GM19467 (cell line): ENCODE data around the gene LPCAT1.
"Not testable (repeated sequence)": the region's sequence is repeated elsewhere in the genome, so short reads cannot be mapped to it uniquely, and the experiment has no call there.

Experiments
- ATAC-seq: cut with Tn5 transposase; IDR thresholded peaks from one replicate; pipeline ENCODE4 v1.9.1; 2021; ENCODE audit warnings: mild to moderate bottlenecking, moderate library complexity; ENCODE audit not compliant: unreplicated experiment

The LPCAT1 gene

GRCh38 chr5:1431021-1431811 lies 92.5 kb downstream of the LPCAT1 start:
- no peak for ATAC-seq

DNA sequence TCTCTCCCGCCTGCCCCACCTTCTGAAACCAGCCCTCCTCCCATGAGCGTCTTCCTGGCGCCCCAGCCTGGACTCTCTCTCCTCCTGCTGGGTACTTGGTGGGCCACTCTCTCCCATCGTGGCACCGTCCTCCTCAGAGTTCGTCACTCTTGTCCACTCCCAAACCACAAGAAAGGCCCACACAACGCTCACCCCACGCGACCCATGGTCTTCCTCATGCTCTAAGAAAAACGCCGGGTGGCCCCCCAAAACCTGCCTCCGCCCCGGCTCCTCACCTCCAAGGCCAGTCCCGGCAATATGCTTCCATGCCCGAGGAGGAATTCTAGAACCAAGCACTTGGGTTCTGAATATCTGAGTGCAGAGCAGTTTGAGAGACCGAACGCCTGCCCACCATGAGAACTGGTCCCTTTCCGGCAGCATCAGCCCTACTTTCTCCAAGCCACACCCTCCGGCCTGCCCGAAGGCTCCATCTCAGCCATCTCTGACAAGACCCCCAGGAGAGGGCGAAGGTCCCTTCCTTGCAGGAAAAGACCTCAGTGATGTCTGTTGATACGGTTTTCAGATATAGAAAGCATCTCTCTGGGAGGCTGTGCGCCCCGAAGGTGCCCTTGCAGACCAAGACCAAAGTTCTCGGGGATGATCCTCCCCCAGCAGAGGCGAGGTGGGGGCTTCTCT lies 93.5 kb downstream of the LPCAT1 start:
- no peak for ATAC-seq

DNA sequence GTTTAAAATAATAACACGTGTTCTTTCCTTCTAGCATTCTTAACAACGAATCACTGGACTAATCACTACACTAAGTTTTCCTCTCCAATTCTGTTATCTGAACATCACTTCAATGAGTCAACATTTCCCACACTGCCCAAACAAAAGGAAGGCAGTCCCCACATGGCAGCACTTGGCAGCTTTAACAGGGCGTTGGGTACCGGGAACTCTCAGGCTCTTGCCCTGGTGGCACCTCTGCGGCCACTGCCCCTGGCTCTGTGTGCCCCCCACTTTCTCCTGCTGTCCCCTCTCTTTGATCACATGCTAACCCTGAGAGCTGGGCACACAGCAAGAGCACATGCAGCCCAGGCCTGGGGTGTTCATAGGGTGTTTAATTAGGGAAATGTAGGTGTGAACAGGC lies 94.3 kb downstream of the LPCAT1 start:
- ATAC-seq: no peak

GRCh38 chr5:1429066-1429465 lies 94.7 kb downstream of the LPCAT1 start:
- no peak for ATAC-seq

GRCh38 chr5:1428107-1428506 lies 95.7 kb downstream of the LPCAT1 start:
- no peak for ATAC-seq

GRCh38 chr5:1424716-1425115 lies 99.0 kb downstream of the LPCAT1 start:
- ATAC-seq: no peak

DNA sequence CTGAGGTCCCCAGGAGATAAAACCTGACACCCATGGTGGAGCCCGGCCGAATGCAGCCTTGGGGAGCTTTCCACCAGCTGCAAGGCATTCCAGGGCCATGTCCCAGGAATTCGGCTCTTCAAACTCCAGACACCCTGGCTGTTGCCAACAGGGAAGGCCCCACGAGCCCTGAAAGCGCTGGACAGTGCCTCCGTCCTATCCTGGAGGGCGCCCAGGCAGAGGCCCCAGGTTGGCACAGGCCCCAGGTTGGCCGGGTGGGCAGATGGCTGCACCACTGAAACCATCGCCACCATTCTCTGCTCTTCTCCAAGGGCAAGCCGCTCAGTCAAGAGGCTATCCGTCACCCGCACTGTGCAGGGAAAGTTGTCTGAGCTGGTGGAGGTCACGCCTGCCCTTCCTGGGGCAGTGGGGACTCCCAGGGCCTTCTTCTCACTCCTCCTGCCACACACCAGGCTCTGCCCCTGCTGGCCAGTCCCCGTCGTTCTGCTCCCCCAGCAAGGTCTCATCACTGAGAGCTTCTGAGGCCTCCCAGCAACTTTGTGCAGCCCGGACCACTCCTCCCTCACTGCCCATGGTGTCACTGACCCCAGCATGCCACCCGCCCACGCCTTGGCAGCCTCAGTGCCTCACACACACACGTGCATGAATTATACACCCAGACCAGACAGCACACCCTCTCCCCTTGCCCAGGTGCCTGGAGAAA lies 99.7 kb downstream of the LPCAT1 start:
- ATAC-seq: no peak

- not testable (repeated sequence) for ATAC-seq
These were observed 101.2 kb downstream of the LPCAT1 start for GRCh38 chr5:1422522-1422921.

DNA sequence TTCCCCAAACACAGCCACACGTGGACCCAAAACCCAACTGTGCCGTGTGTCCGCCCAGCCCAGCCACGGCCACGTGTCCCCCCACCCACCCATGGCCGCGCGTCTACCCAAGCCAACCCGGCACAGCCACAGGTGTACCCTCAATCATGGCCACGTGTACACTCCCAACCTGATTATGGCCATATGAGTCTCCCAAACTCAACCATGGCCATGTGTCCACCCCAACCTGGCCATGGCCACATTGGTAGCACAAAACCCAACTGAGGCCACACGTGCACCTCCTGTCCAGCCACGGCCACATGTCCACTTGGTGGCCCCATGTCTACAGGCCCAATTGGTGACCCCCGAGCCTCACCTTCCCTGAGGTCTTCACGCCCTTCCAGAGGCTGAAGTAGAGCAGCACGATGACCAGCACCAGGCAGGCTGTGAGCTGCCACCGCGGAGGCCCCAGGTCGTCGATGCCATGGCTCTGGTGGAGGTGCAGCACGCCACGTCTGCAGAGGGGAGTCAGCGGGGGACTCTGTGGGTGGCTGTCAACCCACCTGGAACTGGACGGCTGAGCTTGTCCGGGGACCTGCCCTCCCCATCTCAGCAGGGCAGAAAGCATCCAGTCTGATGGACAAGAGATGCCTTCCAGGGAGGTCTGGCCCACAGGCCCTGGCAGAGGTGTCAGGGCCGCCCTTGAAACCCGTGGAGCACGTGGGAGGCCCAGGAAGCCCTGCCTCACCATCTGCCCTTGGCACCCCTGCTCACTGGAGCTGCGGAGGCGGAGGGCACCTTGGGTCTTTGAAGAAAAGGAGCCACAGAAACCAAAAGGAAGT lies 102.0 kb downstream of the LPCAT1 start:
- no peak for ATAC-seq

GRCh38 chr5:1420211-1421195 lies 103.3 kb downstream of the LPCAT1 start:
- no peak for ATAC-seq

DNA sequence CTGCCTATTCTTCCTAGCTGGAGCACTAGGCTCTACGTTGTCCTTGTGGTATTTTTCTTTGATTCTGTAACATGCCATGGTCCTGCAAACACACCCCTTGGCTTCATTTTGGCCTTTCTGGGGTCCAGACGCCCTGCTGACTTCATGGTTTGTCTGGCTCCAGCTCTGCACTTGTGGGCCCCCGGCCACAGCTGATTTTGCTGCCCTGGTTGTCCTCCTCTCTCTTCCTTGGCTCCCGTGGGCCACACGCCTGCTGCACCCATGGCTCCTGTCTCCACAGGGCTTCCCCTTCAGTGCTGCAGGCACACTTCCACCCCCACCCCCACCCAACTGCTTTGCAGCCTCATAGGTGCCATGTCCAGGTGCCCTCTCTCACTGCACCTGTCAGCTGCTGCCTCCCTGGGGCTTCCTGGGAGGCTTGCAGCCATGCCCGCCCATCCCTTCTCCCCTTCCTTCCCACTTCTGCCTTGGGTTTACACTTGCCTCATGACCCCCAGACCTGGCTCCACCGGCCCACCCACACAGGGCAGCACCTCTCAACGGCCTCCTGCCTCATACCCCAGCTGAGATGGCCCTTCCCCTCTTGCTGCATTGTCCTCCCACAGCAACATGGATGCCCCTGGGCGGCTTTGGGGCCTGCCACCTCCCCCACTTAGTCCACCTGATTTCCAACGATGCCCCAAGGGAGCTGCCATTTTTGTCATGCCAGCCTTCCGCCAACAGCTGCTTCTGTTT lies 104.1 kb downstream of the LPCAT1 start:
- no peak for ATAC-seq

GRCh38 chr5:1418921-1419280 lies 104.9 kb downstream of the LPCAT1 start:
- no peak for ATAC-seq

GRCh38 chr5:1418238-1418920 lies 105.4 kb downstream of the LPCAT1 start:
- no peak for ATAC-seq

DNA sequence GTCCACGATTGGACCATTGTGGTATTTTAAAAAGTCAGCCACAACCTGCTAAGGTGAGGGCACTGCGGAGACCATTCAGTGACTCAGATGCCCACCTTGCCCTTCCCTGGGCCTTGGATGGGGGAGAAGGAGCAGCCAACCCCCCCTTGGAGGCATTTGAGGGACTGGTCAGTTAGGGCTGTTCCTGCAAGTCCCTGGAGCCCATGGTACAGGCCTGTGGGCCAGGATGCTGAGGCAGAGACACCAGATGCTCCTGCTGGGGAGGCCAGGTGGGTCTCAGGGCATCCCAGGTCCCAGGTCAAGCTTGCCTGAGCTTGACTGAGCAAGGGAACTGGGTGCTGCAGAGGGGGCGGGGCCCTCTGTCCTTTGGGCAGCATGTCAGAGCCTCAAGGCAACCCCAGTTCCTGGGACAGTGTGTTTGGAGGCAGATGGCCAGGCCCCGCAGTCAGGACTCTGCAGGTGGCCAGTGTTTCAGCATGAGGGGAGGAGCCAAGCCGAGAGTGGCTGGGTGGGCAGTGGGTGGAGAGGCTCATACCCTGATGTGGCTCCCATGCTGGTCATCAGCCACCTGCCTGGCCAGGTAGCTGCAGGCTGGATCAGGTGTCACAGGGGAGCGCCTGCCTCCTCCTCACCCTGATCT lies 106.1 kb downstream of the LPCAT1 start:
- ATAC-seq: no peak

- ATAC-seq: no peak
These were observed 106.8 kb downstream of the LPCAT1 start for GRCh38 chr5:1416856-1417469.

GRCh38 chr5:1415626-1416360 lies 108.0 kb downstream of the LPCAT1 start:
- ATAC-seq: no peak

GRCh38 chr5:1415059-1415425 lies 108.7 kb downstream of the LPCAT1 start:
- no peak for ATAC-seq
